Measurements from ENCODE around the gene CDH13.

CDH13 gene

DNA sequence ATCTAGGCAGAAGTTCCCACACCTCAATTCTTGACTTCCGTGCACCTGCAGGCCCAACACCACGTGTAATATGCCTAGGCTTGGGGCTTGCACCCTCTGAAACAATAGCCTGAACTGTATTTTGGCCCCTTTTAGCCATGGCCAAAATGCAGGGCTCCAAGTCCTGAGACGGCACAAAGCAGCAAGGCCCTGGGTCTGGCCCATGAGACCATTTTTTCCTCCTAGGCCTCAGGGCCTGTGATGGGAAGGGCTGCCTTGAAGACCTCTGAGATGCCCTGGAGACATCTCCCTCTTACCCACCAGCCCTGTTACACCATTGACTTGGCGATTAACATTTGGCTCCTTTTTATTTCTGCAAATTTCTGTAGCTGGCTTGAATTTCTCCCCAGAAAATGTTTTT, 238.6 kb downstream of the CDH13 start:
- H3K27ac ChIP-seq, result no peak overlapping the region
- TF ChIP-seq, protein P1, sequence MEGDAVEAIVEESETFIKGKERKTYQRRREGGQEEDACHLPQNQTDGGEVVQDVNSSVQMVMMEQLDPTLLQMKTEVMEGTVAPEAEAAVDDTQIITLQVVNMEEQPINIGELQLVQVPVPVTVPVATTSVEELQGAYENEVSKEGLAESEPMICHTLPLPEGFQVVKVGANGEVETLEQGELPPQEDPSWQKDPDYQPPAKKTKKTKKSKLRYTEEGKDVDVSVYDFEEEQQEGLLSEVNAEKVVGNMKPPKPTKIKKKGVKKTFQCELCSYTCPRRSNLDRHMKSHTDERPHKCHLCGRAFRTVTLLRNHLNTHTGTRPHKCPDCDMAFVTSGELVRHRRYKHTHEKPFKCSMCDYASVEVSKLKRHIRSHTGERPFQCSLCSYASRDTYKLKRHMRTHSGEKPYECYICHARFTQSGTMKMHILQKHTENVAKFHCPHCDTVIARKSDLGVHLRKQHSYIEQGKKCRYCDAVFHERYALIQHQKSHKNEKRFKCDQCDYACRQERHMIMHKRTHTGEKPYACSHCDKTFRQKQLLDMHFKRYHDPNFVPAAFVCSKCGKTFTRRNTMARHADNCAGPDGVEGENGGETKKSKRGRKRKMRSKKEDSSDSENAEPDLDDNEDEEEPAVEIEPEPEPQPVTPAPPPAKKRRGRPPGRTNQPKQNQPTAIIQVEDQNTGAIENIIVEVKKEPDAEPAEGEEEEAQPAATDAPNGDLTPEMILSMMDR (IDR thresholded peaks at IDR 0.05), result no peak
- no peak for TF ChIP-seq ZFX (IDR thresholded peaks at IDR 0.05; ENCODE audit: borderline replicate concordance)

DNA sequence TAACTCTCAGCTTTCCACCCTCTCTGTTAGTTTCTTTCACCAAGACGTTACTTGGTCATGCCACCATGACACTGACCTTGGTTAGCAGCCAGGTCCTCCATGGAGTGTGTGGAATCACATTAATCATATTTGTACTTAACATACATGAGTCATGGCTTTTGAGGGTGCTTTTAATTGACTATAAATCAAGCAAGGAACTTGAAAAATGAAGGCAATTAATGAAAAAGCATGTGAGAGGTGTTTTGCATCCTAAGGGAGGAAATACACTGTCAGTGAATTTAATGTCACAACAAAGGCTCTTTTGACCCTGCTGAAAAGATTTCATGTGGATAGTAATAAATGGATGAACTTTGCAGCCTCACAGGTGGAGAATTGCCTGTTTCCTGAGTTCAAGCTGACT, 240.7 kb downstream of the CDH13 start:
- TF ChIP-seq, protein P1 (IDR thresholded peaks at IDR 0.05), result no peak
- no peak for TF ChIP-seq ZFX (IDR thresholded peaks at IDR 0.05; ENCODE audit: borderline replicate concordance)
- H3K27ac ChIP-seq, result no peak overlapping the region

- no peak overlapping the region for H3K27ac ChIP-seq
- no peak for TF ChIP-seq ZFX (IDR thresholded peaks at IDR 0.05; ENCODE audit: borderline replicate concordance)
- TF ChIP-seq, protein P1 (IDR thresholded peaks at IDR 0.05), result no peak
Observed at GRCh38 chr16:82874271-82874670, 247.5 kb downstream of the CDH13 start.

- TF ChIP-seq ZFX (IDR thresholded peaks at IDR 0.05; ENCODE audit: borderline replicate concordance), result no peak
- TF ChIP-seq, protein P1 (IDR thresholded peaks at IDR 0.05), result no peak
Observed at GRCh38 chr16:82874672-82875071, 247.9 kb downstream of the CDH13 start.

DNA sequence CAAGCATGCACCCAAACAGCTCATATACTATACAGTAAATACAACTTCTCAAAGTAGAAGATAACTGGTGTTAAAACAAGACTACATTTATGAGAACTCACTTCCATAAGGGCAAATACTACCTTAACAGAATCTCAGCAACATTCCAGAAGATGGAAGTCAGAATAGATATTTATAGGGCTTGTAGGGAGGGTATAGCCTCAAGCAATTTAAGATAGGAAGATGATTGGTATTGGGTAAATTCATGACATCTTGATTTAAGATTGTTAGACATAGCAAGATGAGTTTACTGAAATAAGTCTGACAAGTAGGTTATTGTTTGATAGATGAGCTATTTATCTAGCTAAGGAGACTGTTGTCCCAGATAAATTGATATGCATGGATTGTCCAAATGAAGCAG, 250.2 kb downstream of the CDH13 start:
- H3K27ac ChIP-seq, result no peak overlapping the region

More at GRCh38 chr16:82874672-82875071, 247.9 kb downstream of the CDH13 start:
- H3K27ac ChIP-seq, result no peak overlapping the region

DNA sequence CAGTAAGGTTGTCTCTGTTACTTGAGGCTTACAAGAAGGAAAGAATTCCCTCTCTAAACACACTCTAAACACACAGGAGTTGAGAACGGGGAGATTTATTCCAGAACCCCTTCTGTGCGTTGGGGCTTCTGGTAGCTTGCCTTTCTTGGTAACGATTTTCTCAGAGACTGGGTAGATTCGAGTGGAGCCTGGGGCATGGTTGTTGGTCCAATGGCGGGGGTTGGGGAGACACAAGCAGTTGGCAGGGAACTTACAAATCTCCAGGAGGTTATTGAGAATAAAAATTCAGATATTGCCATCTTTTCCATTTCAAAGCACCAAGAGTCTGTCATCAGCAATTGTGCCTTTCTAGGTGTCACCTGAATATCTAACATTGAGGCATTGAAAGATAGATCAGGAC, 251.7 kb downstream of the CDH13 start:
- no peak overlapping the region for H3K27ac ChIP-seq
- TF ChIP-seq, protein P1 (IDR thresholded peaks at IDR 0.05), result no peak
- no peak for TF ChIP-seq ZFX (IDR thresholded peaks at IDR 0.05; ENCODE audit: borderline replicate concordance)

More for the DNA sequence above, 250.2 kb downstream of the CDH13 start:
- TF ChIP-seq, protein P1 (IDR thresholded peaks at IDR 0.05), result no peak

DNA sequence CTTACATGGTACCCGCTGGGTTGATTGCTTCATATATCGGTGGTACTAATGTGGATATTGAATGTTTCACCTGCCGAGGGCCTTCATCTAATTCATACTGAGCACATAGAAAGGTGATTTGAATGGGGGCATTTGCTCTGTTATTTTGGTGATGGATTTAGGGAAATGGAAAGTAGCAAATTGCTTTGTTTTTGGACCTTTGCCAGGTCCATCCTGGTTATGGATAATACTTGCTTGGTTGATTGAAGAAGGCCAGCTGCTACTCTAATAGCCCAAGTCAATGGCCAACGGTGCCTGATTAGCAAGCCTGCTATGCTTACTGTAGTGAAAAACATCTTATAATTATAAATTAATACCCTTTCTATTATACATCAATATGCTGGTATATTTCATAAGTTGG, 253.6 kb downstream of the CDH13 start:
- TF ChIP-seq, protein P1 (IDR thresholded peaks at IDR 0.05), result no peak
- TF ChIP-seq ZFX (IDR thresholded peaks at IDR 0.05; ENCODE audit: borderline replicate concordance), result no peak
- H3K27ac ChIP-seq, result no peak overlapping the region
